T-helper 2 cell treated with Interferon-gamma antibody and Interleukin-4, amounts not matched to agents 5 μg/mL and 100 μg/mL, for 36 hours (primary cell): ENCODE data around the gene PACS2.

Source experiments
- DNase-seq: peaks from one replicate; pipeline ENCODE4 v3.0.0; 2021; ENCODE audit warnings: low spot score
- H3K27ac Mint-ChIP-seq: one replicate; pipeline ENCODE4 v1.8.0; 2021; ENCODE audit warnings: mild to moderate bottlenecking, mixed read lengths
- H3K27me3 Mint-ChIP-seq: one replicate; pipeline ENCODE4 v1.8.0; 2021; ENCODE audit warnings: low read depth, mixed read lengths
- H3K36me3 Mint-ChIP-seq: one replicate; pipeline ENCODE4 v1.8.0; 2021; ENCODE audit warnings: low read depth, mixed read lengths
- H3K4me1 Mint-ChIP-seq: one replicate; pipeline ENCODE4 v1.8.0; 2021; ENCODE audit warnings: low read depth, mixed read lengths
- H3K4me3 Mint-ChIP-seq: one replicate; pipeline ENCODE4 v1.8.0; 2022; ENCODE audit warnings: mild to moderate bottlenecking, moderate library complexity, mixed read lengths
- H3K9me3 Mint-ChIP-seq: one replicate; pipeline ENCODE4 v1.8.0; 2021; ENCODE audit warnings: mixed read lengths

The PACS2 gene

DNA sequence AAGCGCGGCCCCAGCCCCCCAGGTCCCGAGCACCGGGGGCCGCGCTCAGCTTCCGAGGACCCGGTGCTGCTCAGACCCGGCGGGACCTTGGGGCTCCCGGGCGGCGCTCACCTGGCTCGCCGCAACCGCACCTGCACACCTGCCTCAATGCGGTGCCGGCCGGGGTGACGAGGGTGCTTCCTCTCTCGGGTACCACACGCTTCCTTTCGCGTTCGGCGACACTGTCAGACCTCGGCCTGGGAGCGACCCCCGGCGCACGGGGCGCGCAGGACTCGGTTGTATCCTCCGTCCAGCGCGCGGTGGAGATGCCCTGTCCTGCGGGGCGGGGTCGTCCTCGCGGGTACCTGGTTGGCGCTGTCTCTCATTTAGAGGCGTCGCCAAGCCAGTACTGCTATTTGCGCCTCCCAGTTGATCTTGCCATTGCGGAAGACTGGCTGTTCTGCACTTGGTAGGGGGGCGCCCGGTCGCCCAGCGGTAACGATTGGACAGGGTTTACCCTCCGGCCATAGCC, 718 bp downstream of the PACS2 start:
- peak; percentile 18 for DNase-seq
- H3K27ac Mint-ChIP-seq, result peak overlapping the region; percentile 68
- peaks cover 2% of the 10 kb centered on the region for H3K36me3 Mint-ChIP-seq
- peaks cover 4% of the 10 kb centered on the region for H3K27me3 Mint-ChIP-seq
- peak overlapping the region; percentile 88 for H3K4me3 Mint-ChIP-seq
- H3K4me1 Mint-ChIP-seq, result peaks cover 13% of the 10 kb centered on the region
- H3K9me3 Mint-ChIP-seq, result no peaks in the 10 kb centered on the region

DNA sequence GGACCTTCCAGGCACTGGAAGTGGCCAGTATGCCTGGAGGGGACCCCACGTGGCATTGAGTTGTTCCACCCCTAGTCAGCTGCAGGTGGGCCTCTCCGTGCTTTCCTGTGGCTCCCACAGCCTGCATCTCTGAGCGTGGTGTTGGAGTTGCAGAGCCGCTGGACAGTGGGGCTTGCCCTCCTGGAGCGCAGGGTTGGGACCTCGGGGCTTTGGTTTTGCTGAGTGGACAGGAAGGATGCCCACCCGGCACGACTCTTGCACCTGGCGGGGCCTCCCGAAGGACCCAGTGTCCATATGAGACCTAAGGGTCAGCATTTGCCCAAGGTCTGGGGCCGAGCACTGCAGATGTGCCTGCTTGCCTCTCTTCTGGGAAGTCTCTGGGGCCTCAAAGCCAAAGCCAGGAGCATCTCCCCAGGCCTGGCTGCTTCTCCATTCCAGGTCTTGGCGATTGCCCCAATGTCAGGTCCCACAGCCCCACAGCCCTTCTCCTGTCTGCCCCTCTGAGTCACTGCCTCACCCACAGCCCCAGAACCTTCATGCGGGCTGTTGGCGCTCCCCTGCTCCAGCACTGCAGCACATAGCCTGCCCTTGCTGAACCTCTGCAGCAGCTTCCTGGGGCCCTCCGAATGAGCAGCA, 1.5 kb downstream of the PACS2 start:
- H3K27me3 Mint-ChIP-seq, result peaks cover 4% of the 10 kb centered on the region
- DNase-seq, result no peak
- peaks cover 2% of the 10 kb centered on the region for H3K36me3 Mint-ChIP-seq
- H3K9me3 Mint-ChIP-seq, result no peaks in the 10 kb centered on the region
- H3K4me1 Mint-ChIP-seq, result peaks cover 13% of the 10 kb centered on the region
- no peak overlapping the region for H3K27ac Mint-ChIP-seq
- H3K4me3 Mint-ChIP-seq, result peak overlapping the region; percentile 88

DNA sequence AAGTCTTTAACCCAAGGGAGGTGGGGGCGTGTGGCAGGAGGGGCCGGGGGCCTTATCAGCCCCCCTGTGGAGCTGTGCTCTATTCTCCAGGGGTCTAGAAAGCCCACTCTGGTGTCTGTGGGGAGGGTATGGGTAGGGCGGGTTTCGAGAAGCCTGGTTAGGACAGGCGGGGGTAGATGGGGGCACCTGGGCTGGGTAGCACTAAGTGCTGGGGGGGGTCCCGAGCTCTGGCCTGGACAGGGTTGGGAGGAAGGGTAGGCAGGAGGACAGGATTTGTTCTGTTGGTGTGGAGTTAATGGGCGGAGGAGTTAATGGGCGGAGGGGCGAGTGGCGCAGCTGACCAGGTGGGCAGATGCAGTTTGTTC, 2.0 kb downstream of the PACS2 start:
- no peak for DNase-seq
- H3K4me1 Mint-ChIP-seq, result peaks cover 13% of the 10 kb centered on the region
- no peak overlapping the region for H3K4me3 Mint-ChIP-seq
- H3K27ac Mint-ChIP-seq, result no peak overlapping the region
- no peaks in the 10 kb centered on the region for H3K9me3 Mint-ChIP-seq
- peaks cover 4% of the 10 kb centered on the region for H3K27me3 Mint-ChIP-seq
- peaks cover 2% of the 10 kb centered on the region for H3K36me3 Mint-ChIP-seq

DNA sequence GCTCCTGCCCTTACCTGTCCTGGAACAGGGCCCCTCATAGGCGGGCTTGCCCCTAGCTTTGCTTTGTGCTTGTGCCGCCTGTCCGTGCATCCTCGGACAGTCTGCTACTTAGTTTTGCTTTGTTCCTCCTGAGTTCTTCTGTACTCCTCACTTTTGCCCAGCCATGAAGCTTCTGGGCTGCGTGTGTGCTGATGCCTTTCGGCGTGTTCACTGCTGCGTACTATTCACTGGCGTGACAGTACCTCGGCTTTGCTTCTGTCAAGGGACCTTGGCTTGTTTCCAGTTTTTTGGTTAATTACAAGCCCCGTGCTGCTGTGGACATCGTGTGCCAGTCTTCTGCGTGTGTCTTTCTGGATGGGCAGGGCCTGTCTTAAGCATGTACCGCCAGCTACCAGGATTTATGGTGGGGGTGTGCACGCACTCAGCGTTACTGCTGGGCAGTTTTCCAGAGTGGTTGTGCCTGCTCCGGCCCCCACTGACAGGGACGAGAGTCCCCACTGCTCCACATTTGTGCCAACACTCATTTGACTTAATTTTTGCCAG, 2.5 kb downstream of the PACS2 start:
- DNase-seq, result no peak
- no peak overlapping the region for H3K27ac Mint-ChIP-seq
- no peak overlapping the region for H3K4me3 Mint-ChIP-seq
- H3K36me3 Mint-ChIP-seq, result peaks cover 2% of the 10 kb centered on the region
- H3K9me3 Mint-ChIP-seq, result no peaks in the 10 kb centered on the region
- peaks cover 13% of the 10 kb centered on the region for H3K4me1 Mint-ChIP-seq
- H3K27me3 Mint-ChIP-seq, result peaks cover 4% of the 10 kb centered on the region

DNA sequence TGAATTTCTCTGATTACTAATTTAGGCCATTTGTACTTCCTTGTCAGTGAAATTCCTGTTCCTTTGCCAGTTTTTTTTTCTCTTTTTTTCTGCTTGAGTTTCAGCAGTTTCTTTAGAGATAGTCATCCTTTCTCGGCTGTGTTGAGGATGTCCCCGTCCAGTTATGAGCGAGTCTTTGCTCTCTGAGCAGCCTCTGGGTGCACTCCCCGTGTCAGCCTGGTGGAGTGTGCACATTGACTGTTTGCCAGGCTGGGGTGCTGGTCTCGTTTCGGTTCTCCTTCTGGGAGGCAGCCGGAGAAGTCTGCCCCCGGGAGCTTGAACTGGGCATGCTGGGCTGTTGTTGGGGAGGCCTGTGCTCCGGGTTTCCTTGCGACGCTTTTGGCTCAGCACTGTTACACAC, 3.0 kb downstream of the PACS2 start:
- Mint-ChIP-seq H3K9me3 (no peaks in the 10 kb centered on the region), H3K36me3 (peaks cover 2% of the 10 kb centered on the region), H3K27ac (no peak overlapping the region), H3K4me3 (no peak overlapping the region), H3K27me3 (peaks cover 4% of the 10 kb centered on the region), H3K4me1 (peaks cover 14% of the 10 kb centered on the region)
- DNase-seq, result no peak

DNA sequence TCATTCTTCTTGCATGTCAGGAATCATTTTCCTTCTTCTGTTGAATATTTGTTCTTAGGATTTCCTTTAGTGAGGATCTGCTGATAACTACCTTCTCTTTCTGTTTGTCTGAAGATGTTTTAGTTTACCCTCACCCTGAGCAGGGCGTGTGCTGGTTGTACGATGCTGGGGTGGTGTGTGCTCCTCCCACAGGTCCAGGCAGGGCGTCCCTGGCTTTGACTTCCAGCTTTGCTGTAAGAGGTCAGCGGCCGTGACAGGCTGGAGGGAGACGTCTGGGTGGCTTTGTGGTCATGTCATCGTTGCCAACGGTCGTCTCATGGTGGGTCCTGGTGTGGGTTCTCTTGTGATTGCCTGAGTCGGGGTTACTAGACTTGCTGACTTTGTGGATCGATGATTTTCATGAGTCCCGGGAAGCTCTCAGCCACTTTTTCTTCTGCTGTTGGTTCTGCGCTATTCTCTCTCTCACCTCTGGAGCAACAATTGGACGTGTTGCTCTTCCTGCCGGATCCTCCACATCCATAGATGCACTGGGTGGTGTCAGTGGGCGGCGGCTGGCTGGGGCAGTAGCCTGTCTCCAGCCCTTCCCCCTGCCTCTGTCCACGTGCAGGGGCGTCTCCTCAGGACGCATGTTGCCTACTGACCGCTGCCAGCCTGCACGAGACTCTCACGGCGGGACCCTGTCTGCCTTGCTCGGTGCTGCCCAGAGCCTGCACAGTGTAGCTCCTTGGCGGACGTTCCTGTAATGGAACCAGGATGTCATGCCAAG, 8.4 kb downstream of the PACS2 start:
- no peak overlapping the region for H3K27ac Mint-ChIP-seq
- peaks cover 2% of the 10 kb centered on the region for H3K36me3 Mint-ChIP-seq
- H3K9me3 Mint-ChIP-seq, result no peaks in the 10 kb centered on the region
- no peaks in the 10 kb centered on the region for H3K27me3 Mint-ChIP-seq
- peaks cover 8% of the 10 kb centered on the region for H3K4me1 Mint-ChIP-seq
- DNase-seq, result no peak
- no peak overlapping the region for H3K4me3 Mint-ChIP-seq

DNA sequence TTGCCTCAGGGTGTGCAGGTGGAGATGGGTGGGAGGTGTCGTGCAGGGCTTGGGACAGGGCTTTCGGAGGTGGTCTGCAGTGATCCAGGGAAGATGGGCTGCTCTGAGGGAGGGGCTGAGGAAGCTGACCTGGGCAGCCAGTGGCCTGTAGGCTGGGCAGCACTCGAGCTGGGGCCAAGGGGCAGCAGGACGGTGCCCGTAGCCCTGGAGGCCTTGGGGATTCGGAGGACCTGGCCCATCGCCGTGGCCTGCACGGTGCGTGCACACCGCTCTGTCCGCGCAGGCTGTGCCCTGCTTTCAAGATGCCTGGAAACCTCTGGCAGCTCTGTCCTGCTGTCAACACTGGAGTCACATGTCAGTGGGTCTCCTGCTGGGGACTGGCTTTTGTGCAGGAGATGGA, 9.1 kb downstream of the PACS2 start:
- peaks cover 8% of the 10 kb centered on the region for H3K4me1 Mint-ChIP-seq
- DNase-seq, result no peak
- H3K27ac Mint-ChIP-seq, result no peak overlapping the region
- H3K9me3 Mint-ChIP-seq, result no peaks in the 10 kb centered on the region
- no peak overlapping the region for H3K4me3 Mint-ChIP-seq
- no peaks in the 10 kb centered on the region for H3K27me3 Mint-ChIP-seq
- peaks cover 2% of the 10 kb centered on the region for H3K36me3 Mint-ChIP-seq

DNA sequence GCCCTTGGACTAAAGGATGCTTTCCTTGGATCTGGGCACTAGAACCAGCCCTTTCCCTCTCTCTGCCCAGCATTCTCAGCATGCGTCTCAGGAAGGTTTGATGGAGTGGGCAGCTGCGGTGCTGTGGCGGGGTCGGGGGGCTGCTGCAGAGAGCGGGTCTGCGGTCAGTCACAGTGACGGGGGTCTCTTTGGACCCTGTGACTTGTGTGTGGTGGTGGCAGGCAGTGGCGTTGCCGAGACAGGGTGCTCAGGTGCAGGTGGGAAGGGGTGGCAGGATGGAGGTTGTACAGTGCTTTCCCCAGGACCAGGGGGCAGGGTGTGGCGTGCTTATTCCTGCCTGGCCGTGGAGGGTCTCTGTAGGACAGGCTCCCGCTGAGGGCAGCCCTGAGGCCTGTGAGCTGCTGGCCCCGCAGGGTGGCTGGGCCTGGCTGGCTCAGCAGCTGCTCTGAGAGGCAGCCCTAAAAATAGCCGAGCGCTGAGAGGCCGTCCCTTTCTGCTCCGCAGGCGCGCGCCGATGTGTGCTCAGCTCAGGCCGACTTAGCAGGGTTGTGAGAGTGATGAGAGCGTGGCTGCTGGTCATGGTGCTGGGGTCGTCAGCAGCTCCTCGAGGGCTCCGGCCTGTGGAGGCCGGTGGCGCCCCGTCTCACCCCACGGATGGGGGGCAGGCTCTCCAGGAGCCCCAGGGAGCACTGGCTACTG, 9.7 kb downstream of the PACS2 start:
- Mint-ChIP-seq H3K4me1 (peaks cover 5% of the 10 kb centered on the region), H3K27ac (no peak overlapping the region), H3K4me3 (no peak overlapping the region), H3K27me3 (no peaks in the 10 kb centered on the region), H3K36me3 (peaks cover 2% of the 10 kb centered on the region), H3K9me3 (no peaks in the 10 kb centered on the region)
- DNase-seq, result no peak

DNA sequence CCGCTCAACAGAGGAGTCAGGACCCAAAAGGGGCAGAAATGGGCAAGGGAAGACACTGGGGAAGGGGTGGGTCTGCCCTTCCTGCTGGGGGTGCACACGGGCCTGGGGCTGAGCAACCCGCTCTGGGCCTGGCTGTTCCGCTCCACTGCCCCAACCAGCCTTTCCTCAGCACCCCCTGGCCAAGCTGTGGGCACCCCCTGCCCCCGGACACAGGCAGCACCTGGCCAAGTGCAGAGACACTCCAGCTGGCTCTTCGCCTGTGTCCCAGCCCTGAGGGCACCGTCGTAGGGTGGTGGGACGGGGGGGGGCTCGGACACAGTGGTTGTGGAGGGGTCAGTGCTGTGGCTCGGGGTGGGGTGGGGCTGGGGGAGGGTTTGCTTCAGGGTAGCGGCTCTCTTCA, 10.3 kb downstream of the PACS2 start:
- Mint-ChIP-seq H3K27me3 (no peaks in the 10 kb centered on the region), H3K4me1 (peaks cover 3% of the 10 kb centered on the region), H3K27ac (no peak overlapping the region), H3K36me3 (no peaks in the 10 kb centered on the region), H3K9me3 (no peaks in the 10 kb centered on the region), H3K4me3 (no peak overlapping the region)
- DNase-seq, result no peak

DNA sequence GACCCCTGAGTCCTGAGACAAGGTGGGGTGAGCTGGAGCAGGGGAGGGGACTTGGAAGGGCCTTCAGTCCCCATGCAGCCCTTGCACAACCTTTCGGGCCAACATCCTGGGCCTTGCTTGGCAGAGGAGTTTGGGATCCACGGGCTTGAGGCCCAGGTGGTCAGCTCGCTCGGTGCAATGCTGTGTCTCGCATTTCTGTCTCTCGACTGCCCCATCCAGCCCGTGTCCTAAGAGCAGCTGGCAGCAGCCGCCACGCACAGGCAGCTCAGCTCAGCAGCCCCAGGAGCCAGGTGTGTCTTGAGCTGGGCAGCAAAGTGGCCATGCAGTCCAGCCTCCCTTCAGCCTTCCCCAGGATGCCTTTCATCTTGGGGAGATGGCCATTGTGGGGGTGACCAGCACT, 10.8 kb downstream of the PACS2 start:
- Mint-ChIP-seq H3K27ac (no peak overlapping the region), H3K36me3 (no peaks in the 10 kb centered on the region), H3K4me1 (peaks cover 3% of the 10 kb centered on the region), H3K4me3 (no peak overlapping the region), H3K9me3 (no peaks in the 10 kb centered on the region), H3K27me3 (no peaks in the 10 kb centered on the region)
- DNase-seq, result no peak

DNA sequence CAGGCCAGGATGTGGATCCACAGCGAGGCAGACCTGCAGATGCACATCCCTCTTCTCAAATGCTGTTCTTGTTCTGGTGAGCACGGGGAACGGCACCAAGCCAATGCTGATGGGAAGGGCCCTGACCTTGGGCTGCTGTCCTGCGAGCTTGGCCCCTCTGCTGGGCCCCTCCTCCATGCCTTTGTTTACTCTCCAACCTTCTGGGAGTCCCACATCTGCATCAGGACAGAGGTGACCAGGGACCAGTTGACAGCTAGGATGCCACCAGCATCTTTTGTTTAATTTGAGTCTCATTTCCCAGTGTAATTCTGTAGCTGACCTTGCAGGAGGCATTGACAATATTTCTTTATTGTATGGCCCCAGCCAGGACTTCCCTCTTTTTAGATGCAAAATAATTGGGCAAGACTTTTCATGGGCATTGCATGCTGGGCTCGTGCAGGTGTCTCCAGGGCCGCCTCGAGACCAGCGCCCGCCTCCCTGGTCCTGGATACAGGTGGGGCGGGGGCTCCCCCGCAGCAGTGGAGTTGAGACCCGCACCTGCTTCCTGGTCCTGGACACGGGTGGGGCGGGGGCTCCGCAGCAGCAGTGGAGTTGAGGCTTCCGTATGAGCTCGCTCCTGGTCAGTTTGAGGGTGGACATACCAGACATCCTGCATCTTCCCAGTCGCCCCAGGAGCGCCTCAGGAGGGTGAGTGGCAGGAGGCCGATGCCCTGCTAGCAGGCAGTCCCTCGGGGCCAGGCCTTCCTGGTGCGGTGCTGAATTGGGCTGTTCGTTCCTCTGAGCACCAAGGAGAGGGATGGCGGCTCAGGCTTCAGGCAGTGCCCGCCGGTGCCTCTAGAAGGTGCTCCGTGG, 11.4 kb downstream of the PACS2 start:
- Mint-ChIP-seq H3K36me3 (no peaks in the 10 kb centered on the region), H3K4me1 (peaks cover 6% of the 10 kb centered on the region), H3K9me3 (no peaks in the 10 kb centered on the region), H3K27ac (no peak overlapping the region), H3K27me3 (no peaks in the 10 kb centered on the region), H3K4me3 (no peak overlapping the region)
- no peak for DNase-seq

DNA sequence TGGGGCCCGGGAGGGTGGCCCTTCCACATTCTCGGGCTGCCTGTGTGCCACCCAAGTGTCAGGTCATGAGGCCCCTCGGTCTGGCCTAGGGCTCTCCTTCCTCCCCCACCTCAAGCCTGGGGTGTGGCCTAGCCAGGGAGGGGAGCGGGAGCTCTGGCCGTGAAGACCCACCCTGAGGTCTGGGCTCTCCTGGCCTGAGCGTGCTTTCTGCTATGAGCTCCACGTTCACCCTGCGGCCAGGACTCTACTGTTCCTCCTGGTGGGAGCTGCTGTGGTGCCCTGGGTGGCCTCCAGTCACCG, 12.0 kb downstream of the PACS2 start:
- no peaks in the 10 kb centered on the region for H3K9me3 Mint-ChIP-seq
- no peak overlapping the region for H3K4me3 Mint-ChIP-seq

DNA sequence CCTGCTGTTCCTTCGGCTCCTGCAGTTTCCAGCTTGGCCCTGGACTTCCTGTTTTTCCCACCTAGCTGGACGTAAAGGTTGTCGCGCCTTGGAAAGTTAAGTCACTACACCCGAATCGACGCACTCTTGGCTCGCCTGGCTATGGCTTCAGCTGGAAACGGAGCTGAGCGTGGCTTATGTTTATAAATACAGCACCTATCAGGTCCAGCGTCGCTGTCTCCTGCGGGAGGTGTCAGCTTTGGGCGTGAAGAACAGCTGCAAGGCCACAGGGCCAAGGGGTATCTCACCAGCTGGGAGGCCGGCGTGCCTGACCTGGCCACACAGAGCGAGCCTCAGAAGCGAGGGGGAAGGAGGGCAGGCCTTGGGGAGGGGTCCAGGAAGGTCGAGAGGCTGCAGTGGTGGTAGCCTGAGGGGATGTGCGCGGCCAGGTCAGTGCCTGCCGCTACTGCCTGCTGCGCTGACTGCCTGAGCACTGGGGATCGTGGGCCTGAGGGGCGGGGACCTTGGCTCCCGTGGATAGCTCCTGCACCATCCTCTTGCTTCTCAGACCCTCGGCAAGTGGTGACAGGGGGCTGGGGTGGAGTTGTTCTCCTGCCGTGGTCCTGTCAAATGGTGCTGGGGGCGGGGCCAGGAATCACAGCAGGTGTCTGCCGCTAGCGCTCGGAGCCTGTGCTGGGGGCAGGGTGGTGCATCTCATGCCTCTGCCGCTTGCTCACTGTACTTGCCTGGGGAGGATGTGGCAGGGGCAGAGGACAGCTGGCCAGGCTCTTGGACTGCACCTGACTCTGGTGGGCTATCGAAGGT, 12.5 kb downstream of the PACS2 start:
- Mint-ChIP-seq H3K27me3 (no peaks in the 10 kb centered on the region), H3K4me1 (peaks cover 16% of the 10 kb centered on the region), H3K4me3 (no peak overlapping the region), H3K9me3 (no peaks in the 10 kb centered on the region), H3K36me3 (no peaks in the 10 kb centered on the region), H3K27ac (no peak overlapping the region)
- DNase-seq, result no peak

More for the DNA sequence above, 12.0 kb downstream of the PACS2 start:
- Mint-ChIP-seq H3K36me3 (no peaks in the 10 kb centered on the region), H3K27ac (no peak overlapping the region), H3K27me3 (no peaks in the 10 kb centered on the region), H3K4me1 (peaks cover 11% of the 10 kb centered on the region)
- no peak for DNase-seq
